ENCODE data around the gene CHAMP1.

CHAMP1 gene

GRCh38 chr13:114314074-114314912 lies at the start of gene CHAMP1:
TSS of gene CHAMP1 (plus strand) at chr13:114314503. CDS start at chr13:114323843, 9,340 bp downstream.
- peak; percentile 96 for DNase-seq

- no peak for DNase-seq
Measured at GRCh38 chr13:114264886-114265611, 49.3 kb upstream of the CHAMP1 start.

GRCh38 chr13:114266241-114266640 lies 48.1 kb upstream of the CHAMP1 start:
- no peak for DNase-seq

- DNase-seq = no peak
Measured at GRCh38 chr13:114268344-114269280, 45.7 kb upstream of the CHAMP1 start.

GRCh38 chr13:114269281-114269770 lies 45.0 kb upstream of the CHAMP1 start:
- DNase-seq = no peak

- DNase-seq = no peak
Measured at GRCh38 chr13:114272977-114273376, 41.3 kb upstream of the CHAMP1 start.

GRCh38 chr13:114275304-114275703 lies 39.0 kb upstream of the CHAMP1 start:
- DNase-seq = no peak

GRCh38 chr13:114279146-114279545 lies 35.2 kb upstream of the CHAMP1 start:
- no peak for DNase-seq

- DNase-seq = peak; percentile 2
Measured at GRCh38 chr13:114279758-114280355, 34.4 kb upstream of the CHAMP1 start.

- peak; percentile 95 for DNase-seq
Measured at GRCh38 chr13:114281351-114282040, 32.8 kb upstream of the CHAMP1 start, which contains the start of gene UPF3A. TSS of gene UPF3A (plus strand) at chr13:114281601. CDS start at chr13:114281640, 39 bp downstream.

- DNase-seq = peak; percentile 74
Measured at GRCh38 chr13:114282041-114282670, 32.1 kb upstream of the CHAMP1 start.

- DNase-seq = no peak
Measured at GRCh38 chr13:114283576-114283975, 30.7 kb upstream of the CHAMP1 start.

GRCh38 chr13:114284680-114285079 lies 29.6 kb upstream of the CHAMP1 start:
- DNase-seq = no peak

- no peak for DNase-seq
Measured at GRCh38 chr13:114285166-114285808, 29.0 kb upstream of the CHAMP1 start.

- DNase-seq = no peak
Measured at GRCh38 chr13:114286808-114287207, 27.5 kb upstream of the CHAMP1 start.

- no peak for DNase-seq
Measured at GRCh38 chr13:114288157-114288591, 26.1 kb upstream of the CHAMP1 start.

- no peak for DNase-seq
Measured at GRCh38 chr13:114296448-114296847, 17.9 kb upstream of the CHAMP1 start.

GRCh38 chr13:114296902-114297301 lies 17.4 kb upstream of the CHAMP1 start:
- no peak for DNase-seq

GRCh38 chr13:114298866-114299265 lies 15.4 kb upstream of the CHAMP1 start:
- DNase-seq = no peak

- DNase-seq = no peak
Measured at GRCh38 chr13:114299604-114300305, 14.5 kb upstream of the CHAMP1 start.

Data from NCI-H146 (cell line).